ENCODE measurements around the gene CALCOCO1. TPM values are rescaled to one million over a fixed set of nuclear protein-coding genes. Genes with fewer than 3 reads are reported as not detected.

Gene CALCOCO1
- total and polyA plus RNA-seq, 10 of the 15 experiments (the other 5 are each of a cell fraction or from before 2014, with no cell fraction given): 2.8 to 55.9 (median 13.7) TPM

- no peak overlapping the region for H2AFZ ChIP-seq (ENCODE audit: control insufficient read depth, low read depth, low read length)
- H3K4me1 ChIP-seq (ENCODE audit: control insufficient read depth, insufficient read depth, low read length): no peaks in the 10 kb centered on the region
- no peaks in the 10 kb centered on the region for H3K79me2 ChIP-seq (ENCODE audit: control insufficient read depth, insufficient read depth, low read length)
- no peak overlapping the region for H3K27ac ChIP-seq (ENCODE audit: control insufficient read depth, insufficient read depth)
- H3K36me3 ChIP-seq (ENCODE audit: control insufficient read depth in 2 of 2, insufficient read depth in 2 of 2, low read length in 1 of 2): no peaks in the 10 kb centered on the region
- H4K20me1 ChIP-seq (ENCODE audit: control insufficient read depth, insufficient read depth): no peaks in the 10 kb centered on the region
- ChIA-PET RAD21 (ENCODE audit: unreplicated experiment) (interaction anchor here (1.1 kb wide), 1 partner anchor 140 kb away, joined by 3 read pairs; no protein-coding TSS in a partner anchor), CTCF (interaction anchor here (1.1 to 2.0 kb wide), 3 partner anchors 62 to 141 kb away, joined by 3 to 8 read pairs (median 5); no protein-coding TSS in a partner anchor), POLR2A (no interaction called here), SMC1A (ENCODE audit: uncharacterized antibody, unreplicated experiment) (interaction anchor here (0.7 to 1.6 kb wide), 3 partner anchors 18 to 141 kb away, joined by 3 to 4 read pairs (median 3); no protein-coding TSS in a partner anchor)
- DNase-seq (ENCODE audit: low read depth, low spot score) (no peak), FAIRE-seq (no peak), ATAC-seq (no peak)
- no TSS peak for BruUV-seq (replicated peaks)
- no peaks in the 10 kb centered on the region for H3K27me3 ChIP-seq (replicated peaks in 1 of 2; ENCODE audit: control insufficient read depth in 2 of 2, insufficient read depth in 2 of 2, low read length in 1 of 2)
- no peak overlapping the region for H3K4me3 ChIP-seq
- in situ Hi-C loops (cut with MboI): no loop called here
- intact Hi-C loops (cut with micrococcal nuclease; ENCODE audit: unreplicated experiment): no loop called here
- WGBS (ENCODE audit: insufficient coverage, insufficient replicate concordance, low lambda C conversion rate, missing lambda C conversion rate): 67% methylated on average over 9 of the region's 9 CpGs
- no peak overlapping the region for H3K9ac ChIP-seq (ENCODE audit: control insufficient read depth, insufficient read depth, low read length)
- H3K9me3 ChIP-seq (replicated peaks; ENCODE audit: control insufficient read depth, insufficient read depth, low read length): no peaks in the 10 kb centered on the region
- no peak overlapping the region for H3K4me2 ChIP-seq (ENCODE audit: control insufficient read depth, insufficient read depth)
- no peak for TF ChIP-seq SIN3A (IDR thresholded peaks at IDR 0.05; ENCODE audit: low read depth, low read length)
- TF ChIP-seq KLF5 (IDR thresholded peaks at IDR 0.05; ENCODE audit: partially characterized antibody): no peak
- TF ChIP-seq PAX5 (IDR thresholded peaks at IDR 0.05; ENCODE audit: borderline replicate concordance, low read depth, low read length): no peak
- no peak for TF ChIP-seq POLR2A (IDR thresholded peaks at IDR 0.05; ENCODE audit: low read depth, low read length)
- TF ChIP-seq USF2 (IDR thresholded peaks at IDR 0.05; ENCODE audit: borderline replicate concordance, low read depth, low read length): no peak
- no peak for TF ChIP-seq ZNF207 (IDR thresholded peaks at IDR 0.05; ENCODE audit: borderline replicate concordance)
- TF ChIP-seq WRNIP1 (IDR thresholded peaks at IDR 0.05; ENCODE audit: borderline replicate concordance, low read depth, low read length): no peak
- no peak for TF ChIP-seq HSF1 (IDR thresholded peaks at IDR 0.05; ENCODE audit: low read depth, low read length)
- TF ChIP-seq ZNF592 (IDR thresholded peaks at IDR 0.05): no peak
- TF ChIP-seq E2F8 (IDR thresholded peaks at IDR 0.05; ENCODE audit: low read depth, partially characterized antibody): no peak
- TF ChIP-seq KDM1A (IDR thresholded peaks at IDR 0.05; ENCODE audit: borderline replicate concordance): no peak
- no peak for TF ChIP-seq SMAD5 (IDR thresholded peaks at IDR 0.05; ENCODE audit: low read depth)
- TF ChIP-seq RFX5 (IDR thresholded peaks at IDR 0.05; ENCODE audit: low read depth, low read length): no peak
Measured at GRCh38 chr12:53683983-53684382, 43.3 kb downstream of the CALCOCO1 start.

Data from GM12878 (cell line).